Measurements from ENCODE around the gene CFAP298.

Gene CFAP298

DNA sequence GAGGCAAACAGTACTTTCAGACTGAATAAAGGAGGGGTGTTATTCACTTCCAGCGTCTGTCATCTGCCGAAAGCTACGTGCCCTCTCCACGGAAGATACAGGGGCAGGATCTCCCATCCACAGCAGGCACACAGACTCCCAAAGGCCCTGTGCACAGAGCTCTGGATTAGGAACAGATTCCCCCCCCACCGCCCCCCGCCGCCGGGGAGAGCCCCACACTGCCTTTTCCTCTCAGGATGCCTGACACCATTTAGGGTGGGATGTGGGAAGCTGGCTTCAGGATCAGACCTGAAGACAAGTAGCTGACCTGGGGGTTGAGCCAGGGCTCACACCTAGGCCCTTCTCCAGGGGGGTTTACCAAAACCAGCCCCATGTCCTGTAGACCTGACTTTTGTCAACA, 18.5 kb downstream of the CFAP298 start:
- Histone ChIP-seq H3K27ac (replicated peaks) (no peak overlapping the region), H3K27me3 (ENCODE audit: insufficient read depth, poor library complexity, severe bottlenecking) (no peaks in the 10 kb centered on the region), H3K4me3 (replicated peaks; ENCODE audit: insufficient read depth, low read length) (no peak overlapping the region)
- TF ChIP-seq POLR2AphosphoS5 (IDR thresholded peaks at IDR 0.05; ENCODE audit: low read depth) (no peak), GABPA (IDR thresholded peaks at IDR 0.05; ENCODE audit: low read depth) (no peak), SPI1 (IDR thresholded peaks at IDR 0.05; ENCODE audit: borderline replicate concordance, low read depth) (no peak)
- TF ChIP-seq, protein P1, sequence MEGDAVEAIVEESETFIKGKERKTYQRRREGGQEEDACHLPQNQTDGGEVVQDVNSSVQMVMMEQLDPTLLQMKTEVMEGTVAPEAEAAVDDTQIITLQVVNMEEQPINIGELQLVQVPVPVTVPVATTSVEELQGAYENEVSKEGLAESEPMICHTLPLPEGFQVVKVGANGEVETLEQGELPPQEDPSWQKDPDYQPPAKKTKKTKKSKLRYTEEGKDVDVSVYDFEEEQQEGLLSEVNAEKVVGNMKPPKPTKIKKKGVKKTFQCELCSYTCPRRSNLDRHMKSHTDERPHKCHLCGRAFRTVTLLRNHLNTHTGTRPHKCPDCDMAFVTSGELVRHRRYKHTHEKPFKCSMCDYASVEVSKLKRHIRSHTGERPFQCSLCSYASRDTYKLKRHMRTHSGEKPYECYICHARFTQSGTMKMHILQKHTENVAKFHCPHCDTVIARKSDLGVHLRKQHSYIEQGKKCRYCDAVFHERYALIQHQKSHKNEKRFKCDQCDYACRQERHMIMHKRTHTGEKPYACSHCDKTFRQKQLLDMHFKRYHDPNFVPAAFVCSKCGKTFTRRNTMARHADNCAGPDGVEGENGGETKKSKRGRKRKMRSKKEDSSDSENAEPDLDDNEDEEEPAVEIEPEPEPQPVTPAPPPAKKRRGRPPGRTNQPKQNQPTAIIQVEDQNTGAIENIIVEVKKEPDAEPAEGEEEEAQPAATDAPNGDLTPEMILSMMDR (IDR thresholded peaks at IDR 0.05; ENCODE audit: insufficient read depth, low read length): no peak
- TF ChIP-seq, protein P2, sequence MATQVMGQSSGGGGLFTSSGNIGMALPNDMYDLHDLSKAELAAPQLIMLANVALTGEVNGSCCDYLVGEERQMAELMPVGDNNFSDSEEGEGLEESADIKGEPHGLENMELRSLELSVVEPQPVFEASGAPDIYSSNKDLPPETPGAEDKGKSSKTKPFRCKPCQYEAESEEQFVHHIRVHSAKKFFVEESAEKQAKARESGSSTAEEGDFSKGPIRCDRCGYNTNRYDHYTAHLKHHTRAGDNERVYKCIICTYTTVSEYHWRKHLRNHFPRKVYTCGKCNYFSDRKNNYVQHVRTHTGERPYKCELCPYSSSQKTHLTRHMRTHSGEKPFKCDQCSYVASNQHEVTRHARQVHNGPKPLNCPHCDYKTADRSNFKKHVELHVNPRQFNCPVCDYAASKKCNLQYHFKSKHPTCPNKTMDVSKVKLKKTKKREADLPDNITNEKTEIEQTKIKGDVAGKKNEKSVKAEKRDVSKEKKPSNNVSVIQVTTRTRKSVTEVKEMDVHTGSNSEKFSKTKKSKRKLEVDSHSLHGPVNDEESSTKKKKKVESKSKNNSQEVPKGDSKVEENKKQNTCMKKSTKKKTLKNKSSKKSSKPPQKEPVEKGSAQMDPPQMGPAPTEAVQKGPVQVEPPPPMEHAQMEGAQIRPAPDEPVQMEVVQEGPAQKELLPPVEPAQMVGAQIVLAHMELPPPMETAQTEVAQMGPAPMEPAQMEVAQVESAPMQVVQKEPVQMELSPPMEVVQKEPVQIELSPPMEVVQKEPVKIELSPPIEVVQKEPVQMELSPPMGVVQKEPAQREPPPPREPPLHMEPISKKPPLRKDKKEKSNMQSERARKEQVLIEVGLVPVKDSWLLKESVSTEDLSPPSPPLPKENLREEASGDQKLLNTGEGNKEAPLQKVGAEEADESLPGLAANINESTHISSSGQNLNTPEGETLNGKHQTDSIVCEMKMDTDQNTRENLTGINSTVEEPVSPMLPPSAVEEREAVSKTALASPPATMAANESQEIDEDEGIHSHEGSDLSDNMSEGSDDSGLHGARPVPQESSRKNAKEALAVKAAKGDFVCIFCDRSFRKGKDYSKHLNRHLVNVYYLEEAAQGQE (IDR thresholded peaks at IDR 0.05; ENCODE audit: insufficient replicate concordance, low read depth): no peak
- DNase-seq (ENCODE audit: low read depth in 1 of 2, low spot score in 1 of 2): no peak

DNA sequence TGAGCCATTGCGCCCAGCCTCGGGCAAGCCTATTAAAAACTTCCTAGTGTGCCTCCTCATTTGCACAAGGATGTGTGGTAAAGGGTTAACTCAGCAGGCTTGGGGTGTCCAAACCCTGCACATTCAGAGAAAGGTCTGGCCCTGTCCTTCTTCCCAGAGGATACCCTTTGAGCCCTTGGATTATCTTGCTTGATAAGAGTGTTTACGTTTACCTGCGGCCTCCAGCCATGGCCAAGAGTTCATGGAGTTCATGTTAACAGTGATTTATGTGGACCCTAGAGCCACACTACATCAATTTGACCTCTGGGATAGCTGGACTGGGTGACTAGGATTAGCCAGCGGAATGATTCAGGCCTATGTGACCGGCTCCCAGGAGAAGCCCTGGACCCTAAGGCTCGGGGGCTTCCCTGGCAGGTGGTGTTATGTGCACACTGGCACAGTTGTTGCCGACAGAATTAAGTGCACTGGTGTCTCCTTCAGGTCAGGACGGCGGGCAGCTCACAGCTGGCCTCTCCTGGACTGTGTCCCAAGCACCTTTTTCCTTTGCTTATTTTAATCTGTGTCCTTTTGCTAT, 19.2 kb downstream of the CFAP298 start:
- Histone ChIP-seq H3K27ac (replicated peaks) (no peak overlapping the region), H3K4me3 (replicated peaks; ENCODE audit: insufficient read depth, low read length) (no peak overlapping the region), H3K27me3 (ENCODE audit: insufficient read depth, poor library complexity, severe bottlenecking) (no peaks in the 10 kb centered on the region)
- TF ChIP-seq SPI1 (IDR thresholded peaks at IDR 0.05; ENCODE audit: borderline replicate concordance, low read depth): no peak
- TF ChIP-seq GABPA (IDR thresholded peaks at IDR 0.05; ENCODE audit: low read depth): no peak
- TF ChIP-seq, protein P1 (IDR thresholded peaks at IDR 0.05; ENCODE audit: insufficient read depth, low read length): no peak
- no peak for TF ChIP-seq POLR2AphosphoS5 (IDR thresholded peaks at IDR 0.05; ENCODE audit: low read depth)
- TF ChIP-seq, protein P2 (IDR thresholded peaks at IDR 0.05; ENCODE audit: insufficient replicate concordance, low read depth): no peak
- no peak for DNase-seq (ENCODE audit: low read depth in 1 of 2, low spot score in 1 of 2)

- H3K4me3 ChIP-seq (replicated peaks; ENCODE audit: insufficient read depth, low read length): no peak overlapping the region
- no peak for DNase-seq (ENCODE audit: low read depth in 1 of 2, low spot score in 1 of 2)
- H3K27me3 ChIP-seq (ENCODE audit: insufficient read depth, poor library complexity, severe bottlenecking): no peaks in the 10 kb centered on the region
- no peak overlapping the region for H3K27ac ChIP-seq (replicated peaks)
- TF ChIP-seq, protein P1 (IDR thresholded peaks at IDR 0.05; ENCODE audit: insufficient read depth, low read length): no peak
- TF ChIP-seq, protein P2 (IDR thresholded peaks at IDR 0.05; ENCODE audit: insufficient replicate concordance, low read depth): no peak
- TF ChIP-seq GABPA (IDR thresholded peaks at IDR 0.05; ENCODE audit: low read depth): no peak
- TF ChIP-seq POLR2AphosphoS5 (IDR thresholded peaks at IDR 0.05; ENCODE audit: low read depth): no peak
- no peak for TF ChIP-seq SPI1 (IDR thresholded peaks at IDR 0.05; ENCODE audit: borderline replicate concordance, low read depth)
Observed at GRCh38 chr21:32590130-32590529, 22.0 kb downstream of the CFAP298 start.

Measured in HL-60 (cell line).